ENCODE measurements around the gene ARHGAP28.

GRCh38 chr18:6942742-6943141 is 213.2 kb downstream of the ARHGAP28 start:
- no peak for TF ChIP-seq SPI1 (IDR thresholded peaks at IDR 0.05; ENCODE audit: low read depth, low read length)
- no peak for TF ChIP-seq POLR2AphosphoS5 (IDR thresholded peaks at IDR 0.05; ENCODE audit: low read depth, low read length)
- TF ChIP-seq TAF1 (IDR thresholded peaks at IDR 0.05; ENCODE audit: low read depth, low read length): no peak
- TF ChIP-seq POLR2A (IDR thresholded peaks at IDR 0.05; ENCODE audit: low read depth, low read length): no peak

Data from GM12891 (cell line).